Measurements from ENCODE around the gene DOCK2.

DNA sequence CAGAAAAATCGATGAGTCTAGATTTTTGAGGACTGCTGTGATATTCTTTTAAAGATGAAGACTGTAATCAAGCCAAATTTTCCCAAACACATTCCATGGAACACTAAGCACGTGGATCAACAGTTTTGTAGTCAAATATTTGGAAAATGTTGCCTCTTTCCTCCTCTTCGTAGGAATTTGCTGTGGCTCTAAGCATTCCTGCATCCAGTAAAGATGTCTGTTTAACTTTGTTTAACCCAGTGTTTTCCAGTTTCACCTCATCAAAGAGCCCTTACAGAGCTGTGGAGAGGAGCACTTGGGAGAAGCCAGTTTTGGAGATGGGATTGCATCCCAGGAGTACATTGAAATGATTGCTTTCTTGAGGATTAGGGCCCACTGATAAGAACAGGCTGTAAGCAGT, 284.3 kb downstream of the DOCK2 start:
- TF ChIP-seq, protein P1, sequence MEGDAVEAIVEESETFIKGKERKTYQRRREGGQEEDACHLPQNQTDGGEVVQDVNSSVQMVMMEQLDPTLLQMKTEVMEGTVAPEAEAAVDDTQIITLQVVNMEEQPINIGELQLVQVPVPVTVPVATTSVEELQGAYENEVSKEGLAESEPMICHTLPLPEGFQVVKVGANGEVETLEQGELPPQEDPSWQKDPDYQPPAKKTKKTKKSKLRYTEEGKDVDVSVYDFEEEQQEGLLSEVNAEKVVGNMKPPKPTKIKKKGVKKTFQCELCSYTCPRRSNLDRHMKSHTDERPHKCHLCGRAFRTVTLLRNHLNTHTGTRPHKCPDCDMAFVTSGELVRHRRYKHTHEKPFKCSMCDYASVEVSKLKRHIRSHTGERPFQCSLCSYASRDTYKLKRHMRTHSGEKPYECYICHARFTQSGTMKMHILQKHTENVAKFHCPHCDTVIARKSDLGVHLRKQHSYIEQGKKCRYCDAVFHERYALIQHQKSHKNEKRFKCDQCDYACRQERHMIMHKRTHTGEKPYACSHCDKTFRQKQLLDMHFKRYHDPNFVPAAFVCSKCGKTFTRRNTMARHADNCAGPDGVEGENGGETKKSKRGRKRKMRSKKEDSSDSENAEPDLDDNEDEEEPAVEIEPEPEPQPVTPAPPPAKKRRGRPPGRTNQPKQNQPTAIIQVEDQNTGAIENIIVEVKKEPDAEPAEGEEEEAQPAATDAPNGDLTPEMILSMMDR (conservative IDR thresholded peaks at IDR 0.05; ENCODE audit: low read length), result no peak
- no peak for TF ChIP-seq EZH2phosphoT487 (IDR thresholded peaks at IDR 0.05; ENCODE audit: borderline replicate concordance)

Data from Loucy (cell line).